KBM-7 (cell line): ENCODE measurements around the gene OAS3.
"Not testable (repeated sequence)": the region's sequence is repeated elsewhere in the genome, so short reads cannot be mapped to it uniquely, and the experiment has no call there.

ENCODE experiments used
- DNase-seq: peaks from one replicate; pipeline ENCODE4 v3.0.0-alpha.2; 2015
- in situ Hi-C: fragments of 300-500 bp; cut with MboI; formaldehyde crosslinking; loops from 2 replicates; pipeline ENCODE4 v1.14.3; 2020; ENCODE audit warnings: low sequenced_read_pairs, low pct_unique_long_range_greater_than_20kb, mixed read lengths

The OAS3 gene

GRCh38 chr12:112977641-112978040 is 39.4 kb downstream of the OAS3 start:
- no peak for DNase-seq
- in situ Hi-C loops = no loop called here

- peak; percentile 41 for DNase-seq
- in situ Hi-C loops = no loop called here
These were observed 40.1 kb downstream of the OAS3 start, which contains the start of gene OAS2 for GRCh38 chr12:112978163-112979040. OAS2 (plus strand) TSS chr12:112978519; CDS start chr12:112978609, 90 bp downstream.

- in situ Hi-C loops = no loop called here
- no peak for DNase-seq
These were observed 40.9 kb downstream of the OAS3 start for GRCh38 chr12:112979041-112979680.

GRCh38 chr12:112980491-112981158 is 42.4 kb downstream of the OAS3 start:
- in situ Hi-C loops = no loop called here

GRCh38 chr12:112985642-112986290 is 47.5 kb downstream of the OAS3 start:
- in situ Hi-C loops = no loop called here
- no peak for DNase-seq

More at GRCh38 chr12:112980491-112981158, 42.4 kb downstream of the OAS3 start:
- DNase-seq = no peak

GRCh38 chr12:112986291-112986800 is 48.1 kb downstream of the OAS3 start:
- no peak for DNase-seq
- in situ Hi-C loops = no loop called here

- in situ Hi-C loops = no loop called here
These were observed 49.3 kb downstream of the OAS3 start for GRCh38 chr12:112987561-112987960.

GRCh38 chr12:112988224-112988623 is 50.0 kb downstream of the OAS3 start:
- DNase-seq = no peak
- in situ Hi-C loops = no loop called here

More at GRCh38 chr12:112987561-112987960, 49.3 kb downstream of the OAS3 start:
- DNase-seq = no peak

- DNase-seq, in situ Hi-C loops: not testable (repeated sequence)
These were observed 50.6 kb downstream of the OAS3 start for GRCh38 chr12:112988823-112989385.

GRCh38 chr12:112989806-112990205 is 51.5 kb downstream of the OAS3 start:
- no peak for DNase-seq
- in situ Hi-C loops = no loop called here

GRCh38 chr12:112992541-112993398 is 54.5 kb downstream of the OAS3 start:
- in situ Hi-C loops = no loop called here
- peak; percentile 90 for DNase-seq

- in situ Hi-C loops = no loop called here
- no peak for DNase-seq
These were observed 56.7 kb downstream of the OAS3 start for GRCh38 chr12:112995008-112995407.

GRCh38 chr12:112996501-112996900 is 58.2 kb downstream of the OAS3 start:
- DNase-seq = no peak
- in situ Hi-C loops = no loop called here

GRCh38 chr12:112997506-112997905 is 59.2 kb downstream of the OAS3 start:
- in situ Hi-C loops = no loop called here

GRCh38 chr12:112998987-112999767 is 60.9 kb downstream of the OAS3 start:
- in situ Hi-C loops = no loop called here
- DNase-seq = no peak

More at GRCh38 chr12:112997506-112997905, 59.2 kb downstream of the OAS3 start:
- no peak for DNase-seq

- DNase-seq = no peak
- in situ Hi-C loops = no loop called here
These were observed 62.2 kb downstream of the OAS3 start for GRCh38 chr12:113000433-113000832.

GRCh38 chr12:113002155-113002554 is 63.9 kb downstream of the OAS3 start:
- DNase-seq = no peak
- in situ Hi-C loops = no loop called here
